K562 (cell line): Measurements from ENCODE around the gene INSL3. TPM values are rescaled to one million over a fixed set of nuclear protein-coding genes. Genes with fewer than 3 reads are reported as not detected.

Experiments used
- ATAC-seq: fragments of 200-7000 bp; cut with Tn5 transposase; 3 replicates; pipeline ENCODE4 v1.9.1; 2020; ENCODE audit warnings: moderate library complexity
- BruUV-seq: library from RNA; stranded (reverse); fragments of 400-500 nt; replicated peaks from 2 replicates; lab custom pipeline; 2021; lab: Mats Ljungman, UMichigan
- CTCF ChIA-PET: fragments of 300-600 bp; formaldehyde crosslinking; extraction: SDS; loops from one replicate; lab custom pipeline; 2021; ENCODE audit warnings: low intra/inter-chr PET ratio; lab: Yijun Ruan, JAX
- POLR2A ChIA-PET: fragments of 300-600, 350-650 bp; sonication (Branson Sonifier 250); formaldehyde crosslinking; extraction: SDS; loops from one replicate; lab custom pipeline; 2021; ENCODE audit warnings: antibody characterized with exemption, inconsistent platforms; lab: Yijun Ruan, JAX
- DNase-seq, 4 experiments: peaks; one replicate each; pipeline versions ENCODE4 v3.0.0 to v3.0.0-alpha.2; 2011 to 2018; ENCODE audit warnings: low spot score in 3 of 4, mixed read lengths in 3 of 4; ENCODE audit errors: extremely low read depth in 1 of 4
- FAIRE-seq: peaks from 2 replicates; lab custom pipeline; 2011; peaks lifted over from hg19 to GRCh38; lab: Jason Lieb, UNC
- H2AFZ ChIP-seq: 2 replicates; pipeline ENCODE4 v1.6.0; 2011; ENCODE audit warnings: low read depth, low read length, control low read depth, inconsistent platforms
- H3K27ac ChIP-seq: fragments of 200-600 bp; 3 replicates; pipeline ENCODE4 v1.8.0; 2011; ENCODE audit warnings: low read depth, mild to moderate bottlenecking, control low read depth, inconsistent platforms, low read length, moderate library complexity, mixed read lengths; ENCODE audit errors: extremely low read depth
- H3K27me3 ChIP-seq, 2 experiments: fragments of 300-600 bp in 1 of 2; 2 replicates in 1 of 2; 3 replicates in 1 of 2; pipeline versions ENCODE4 v1.6.0 to v1.8.0; 2011; ENCODE audit warnings: inconsistent platforms in 2 of 2, low read length in 2 of 2, mild to moderate bottlenecking in 1 of 2, mixed read lengths in 1 of 2, moderate library complexity in 1 of 2; ENCODE audit not compliant: control insufficient read depth in 2 of 2, insufficient read depth in 2 of 2
- H3K36me3 ChIP-seq: fragments of 300-600 bp; 3 replicates; pipeline ENCODE4 v1.8.0; 2011; ENCODE audit warnings: mild to moderate bottlenecking, low read length, inconsistent platforms; ENCODE audit not compliant: control insufficient read depth, insufficient read depth
- H3K4me1 ChIP-seq, 2 experiments: fragments of 200-600 bp in 1 of 2; replicated peaks in 1 of 2; 2 replicates in 1 of 2; 3 replicates in 1 of 2; pipeline versions ENCODE4 v1.5.1 to v1.8.0; 2011; ENCODE audit warnings: inconsistent platforms in 2 of 2, low read length in 2 of 2, mild to moderate bottlenecking in 1 of 2, mixed read lengths in 1 of 2, moderate library complexity in 1 of 2; ENCODE audit not compliant: control insufficient read depth in 2 of 2, insufficient read depth in 2 of 2
- H3K4me2 ChIP-seq: 2 replicates; pipeline ENCODE4 v1.6.1; 2011; ENCODE audit warnings: low read length, control low read depth, inconsistent platforms, mixed read lengths; ENCODE audit not compliant: insufficient read depth
- H3K4me3 ChIP-seq: fragments of 200-600 bp; sonication (generic), shearing (Covaris generic); 2 replicates; pipeline ENCODE4 v1.5.1; 2016; ENCODE audit warnings: control low read depth, inconsistent platforms
- H3K79me2 ChIP-seq: fragments of 200-600 bp; 3 replicates; pipeline ENCODE4 v1.8.0; 2011; ENCODE audit warnings: low read length, inconsistent platforms; ENCODE audit not compliant: control insufficient read depth, insufficient read depth
- H3K9ac ChIP-seq, 2 experiments: 2 replicates each; pipeline versions ENCODE4 v1.6.0 to v1.6.1; 2011; ENCODE audit warnings: low read depth in 2 of 2, low read length in 2 of 2, control low read depth in 1 of 2, inconsistent platforms in 1 of 2, mild to moderate bottlenecking in 1 of 2, mixed read lengths in 1 of 2; ENCODE audit not compliant: insufficient read depth in 1 of 2
- H3K9me1 ChIP-seq: one replicate; pipeline ENCODE4 v1.6.0; 2011; ENCODE audit warnings: inconsistent platforms, mild to moderate bottlenecking, low read length, moderate library complexity; ENCODE audit not compliant: control insufficient read depth, insufficient read depth
- H3K9me3 ChIP-seq: replicated peaks from 2 replicates; pipeline ENCODE4 v1.5.1; 2011; ENCODE audit warnings: low read depth, low read length, inconsistent platforms; ENCODE audit not compliant: control insufficient read depth, insufficient read depth
- H4K20me1 ChIP-seq: replicated peaks from 2 replicates; pipeline ENCODE4 v1.6.1; 2011; ENCODE audit warnings: low read length, inconsistent platforms, mixed read lengths; ENCODE audit not compliant: control insufficient read depth, insufficient read depth
- E2F3 ChIP-seq: fragments of 250-450 bp; sonication (Bioruptor Pico); IDR thresholded peaks from 2 replicates; pipeline ENCODE4 v1.4.0; 2020; ENCODE audit warnings: mild to moderate bottlenecking
- EWSR1 ChIP-seq: fragments of 450-650 bp; IDR thresholded peaks from 2 replicates; pipeline ENCODE4 v1.6.1; 2018; ENCODE audit warnings: borderline replicate concordance, mild to moderate bottlenecking, low read depth, moderate library complexity; ENCODE audit not compliant: partially characterized antibody
- NFYB ChIP-seq: IDR thresholded peaks from 2 replicates; pipeline ENCODE4 v1.6.1; 2011; ENCODE audit warnings: mild to moderate bottlenecking, moderate library complexity; ENCODE audit not compliant: insufficient read length; ENCODE audit errors: extremely low read depth
- POLR2AphosphoS5 ChIP-seq: IDR thresholded peaks from 2 replicates; pipeline ENCODE4 v1.6.1; 2011; ENCODE audit warnings: mild to moderate bottlenecking, low read depth, low read length, moderate library complexity; ENCODE audit not compliant: control insufficient read depth, insufficient read depth
- POU5F1 ChIP-seq: fragments of 150-350 bp; IDR thresholded peaks from 2 replicates; pipeline ENCODE4 v1.6.1; 2014; ENCODE audit warnings: borderline replicate concordance, low read length, low read depth, mild to moderate bottlenecking; ENCODE audit not compliant: partially characterized antibody
- SMAD3 ChIP-seq: fragments of 450-650 bp; formaldehyde crosslinking; conservative IDR thresholded peaks from 2 replicates; pipeline ENCODE4 v1.4.0; 2020; ENCODE audit warnings: mild to moderate bottlenecking
- STAG1 ChIP-seq: sonication (generic); formaldehyde crosslinking; IDR thresholded peaks from 2 replicates; pipeline ENCODE4 v1.5.0; 2020; ENCODE audit warnings: missing genetic modification reagents, borderline replicate concordance
- ZNF124 ChIP-seq: sonication (generic); formaldehyde crosslinking; IDR thresholded peaks from 2 replicates; pipeline ENCODE4 v1.8.1; 2022; ENCODE audit warnings: missing genetic modification reagents
- ZNF197 ChIP-seq: fragments of 200-800 bp; sonication (Bioruptor generic); IDR thresholded peaks from 2 replicates; pipeline ENCODE4 v1.6.1; 2016; ENCODE audit warnings: low read depth, missing genetic modification characterization, missing compliant biosample characterization
- ZNF407 ChIP-seq: fragments of 450-650 bp; IDR thresholded peaks from 2 replicates; pipeline ENCODE4 v1.6.1; 2016; ENCODE audit warnings: low read depth
- ZZZ3 ChIP-seq: fragments of 450-650 bp; IDR thresholded peaks from 2 replicates; pipeline ENCODE4 v1.6.1; 2016; ENCODE audit warnings: antibody characterized with exemption, mild to moderate bottlenecking, moderate library complexity
- WGBS: fragments of 100-300 bp; shearing (Covaris generic); methylation state at CpG from one replicate; pipeline ENCODE4 v1.1.6; 2016; ENCODE audit warnings: low coverage, mixed read lengths; ENCODE audit not compliant: insufficient coverage; ENCODE audit errors: missing lambda C conversion rate; 5-methylcytosine and 5-hydroxymethylcytosine counted together
- in situ Hi-C: fragments of 300-500 bp; cut with MboI; formaldehyde crosslinking; loops from 4 replicates; pipeline ENCODE4 v1.15.0; 2018; ENCODE audit warnings: inconsistent platforms, mixed read lengths
- intact Hi-C: fragments of 100-400 bp; cut with micrococcal nuclease; formaldehyde crosslinking; loops from 2 replicates; pipeline ENCODE4 v1.14.2; 2022
- polyA plus RNA-seq, 8 experiments: library from polyadenylated mRNA; depleted of rRNA in 4 of 8; stranded (reverse) in 5 of 8; unstranded in 3 of 8; fragments of >200 nt; fragmentation: Nextera tagmentation in 2 of 8; fragmentation: Illumina TruSeq in 1 of 8; extraction: Ambion mirVana in 2 of 8; extraction: Trizol in 1 of 8; gene quantifications; 2 replicates each; pipeline versions ENCODE4 v1.2.1 to v1.2.3, GENCODE V29; 2011 to 2014; ENCODE audit warnings: inconsistent platforms in 1 of 8, missing spikeins in 1 of 8
- total RNA-seq, 7 experiments: library from RNA; depleted of rRNA in 6 of 7; stranded (reverse); fragments of >200 nt in 6 of 7; fragmentation: Illumina TruSeq in 2 of 7; extraction: Trizol in 2 of 7; gene quantifications; 2 replicates each; pipeline versions ENCODE4 v1.2.1 to v1.2.3, GENCODE V29; 2011 to 2021; ENCODE audit warnings: low replicate concordance in 1 of 7
- TF ChIP-seq, protein P1 (sequence below): fragments of 250-450 bp; sonication (Bioruptor Pico); IDR thresholded peaks from 2 replicates; pipeline ENCODE4 v1.8.0; 2022; ENCODE audit warnings: moderate library complexity, mild to moderate bottlenecking, inconsistent platforms

The INSL3 gene
- total and polyA plus RNA-seq, 9 of the 15 experiments (the other 6 are each of a cell fraction or from before 2014, with no cell fraction given) = not detected

- H3K36me3 ChIP-seq = peaks cover 48% of the 10 kb centered on the region
- CTCF ChIA-PET = no interaction called here
- POLR2A ChIA-PET = interaction anchor here (0.7 to 4.0 kb wide), 10 partner anchors 9 to 1575 kb away, joined by 3 to 51 read pairs (median 4); partner anchors contain the start of genes CCDC124 and SLC5A5
- H3K9ac ChIP-seq = peak overlapping the region; percentile 99
- ATAC-seq (no peak), FAIRE-seq (no peak), DNase-seq (peak in 2 of 4 experiments; percentile 31 to 37)
- H3K79me2 ChIP-seq = peaks cover 43% of the 10 kb centered on the region
- peaks cover 51% of the 10 kb centered on the region for H4K20me1 ChIP-seq
- in situ Hi-C loops = no loop called here
- BruUV-seq = no TSS peak
- H3K9me3 ChIP-seq = no peaks in the 10 kb centered on the region
- peak overlapping the region; percentile 91 for H3K27ac ChIP-seq
- no peaks in the 10 kb centered on the region for H3K27me3 ChIP-seq
- peak overlapping the region; percentile 82 for H3K4me3 ChIP-seq
- peaks cover 18 to 47% of the 10 kb centered on the region in 2 experiments; a peak in 4 of 5 replicates for H3K4me1 ChIP-seq
- intact Hi-C loops = loop anchor here (10.0 kb wide), 1 partner anchor 193 kb away; no protein-coding TSS in a partner anchor
- H3K4me2 ChIP-seq = peak overlapping the region; percentile 100
- 45% methylated on average over 12 of the region's 23 CpGs for WGBS
- H3K9me1 ChIP-seq = peaks cover 3% of the 10 kb centered on the region
- no peak overlapping the region for H2AFZ ChIP-seq
- peak; percentile 42; the same call in 1 of the 2 replicates for TF ChIP-seq POLR2AphosphoS5
- TF ChIP-seq SMAD3 (CRISPR knock-in tag) = no peak
- no peak for TF ChIP-seq ZZZ3
- TF ChIP-seq STAG1 (CRISPR knock-in tag) = no peak
- no peak for TF ChIP-seq EWSR1
- TF ChIP-seq ZNF124 = no peak
- TF ChIP-seq ZNF197 (CRISPR knock-in tag) = no peak
- TF ChIP-seq, protein P1, sequence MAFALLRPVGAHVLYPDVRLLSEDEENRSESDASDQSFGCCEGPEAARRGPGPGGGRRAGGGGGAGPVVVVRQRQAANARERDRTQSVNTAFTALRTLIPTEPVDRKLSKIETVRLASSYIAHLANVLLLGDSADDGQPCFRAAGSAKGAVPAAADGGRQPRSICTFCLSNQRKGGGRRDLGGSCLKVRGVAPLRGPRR (CRISPR knock-in tag) = no peak
- no peak for TF ChIP-seq ZNF407
- no peak for TF ChIP-seq NFYB
- TF ChIP-seq POU5F1 = no peak
- no peak for TF ChIP-seq E2F3 (CRISPR knock-in tag)
Observed at GRCh38 chr19:17861542-17862402, 40.5 kb upstream of the INSL3 start.
